C4-2B (cell line): ENCODE measurements around the gene PCSK5.
"Not testable (repeated sequence)": the region's sequence is repeated elsewhere in the genome, so short reads cannot be mapped to it uniquely, and the experiment has no call there.

Experiments
- H3K27ac ChIP-seq: fragments of 450-650 bp; 2 replicates; pipeline ENCODE4 v1.5.1; 2017
- ZFX ChIP-seq: fragments of 450-650 bp; IDR thresholded peaks from 2 replicates; pipeline ENCODE4 v1.6.1; 2017
- TF ChIP-seq, protein P1 (sequence below): fragments of 450-650 bp; conservative IDR thresholded peaks from 2 replicates; pipeline ENCODE4 v1.5.1; 2017; ENCODE audit warnings: mild to moderate bottlenecking

PCSK5 gene

DNA sequence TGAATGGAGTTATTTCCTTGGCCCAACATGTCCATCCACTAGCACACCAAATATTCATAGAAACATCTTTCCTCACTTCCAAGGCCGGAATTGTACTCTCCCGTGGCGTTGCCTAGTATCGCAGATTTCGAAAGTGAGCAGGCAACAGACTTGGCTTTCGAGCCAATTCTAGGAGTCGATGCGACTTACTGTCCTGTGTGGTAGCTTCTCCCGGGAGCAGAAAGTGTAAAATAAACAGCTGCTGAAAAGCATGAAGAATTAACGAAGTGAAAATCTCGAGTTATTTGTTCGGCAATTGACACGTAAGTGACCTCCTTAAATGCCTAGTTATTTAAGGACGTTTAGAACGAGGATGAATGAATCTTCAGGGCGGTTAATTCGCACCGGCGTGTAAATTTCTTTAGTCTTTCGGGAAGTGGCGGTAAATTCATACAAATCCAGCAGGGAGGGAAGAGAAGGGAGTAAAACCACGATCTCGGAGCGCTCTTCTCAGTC lies 449 bp upstream of the PCSK5 start:
- H3K27ac ChIP-seq, result no peak overlapping the region
- TF ChIP-seq, protein P1, sequence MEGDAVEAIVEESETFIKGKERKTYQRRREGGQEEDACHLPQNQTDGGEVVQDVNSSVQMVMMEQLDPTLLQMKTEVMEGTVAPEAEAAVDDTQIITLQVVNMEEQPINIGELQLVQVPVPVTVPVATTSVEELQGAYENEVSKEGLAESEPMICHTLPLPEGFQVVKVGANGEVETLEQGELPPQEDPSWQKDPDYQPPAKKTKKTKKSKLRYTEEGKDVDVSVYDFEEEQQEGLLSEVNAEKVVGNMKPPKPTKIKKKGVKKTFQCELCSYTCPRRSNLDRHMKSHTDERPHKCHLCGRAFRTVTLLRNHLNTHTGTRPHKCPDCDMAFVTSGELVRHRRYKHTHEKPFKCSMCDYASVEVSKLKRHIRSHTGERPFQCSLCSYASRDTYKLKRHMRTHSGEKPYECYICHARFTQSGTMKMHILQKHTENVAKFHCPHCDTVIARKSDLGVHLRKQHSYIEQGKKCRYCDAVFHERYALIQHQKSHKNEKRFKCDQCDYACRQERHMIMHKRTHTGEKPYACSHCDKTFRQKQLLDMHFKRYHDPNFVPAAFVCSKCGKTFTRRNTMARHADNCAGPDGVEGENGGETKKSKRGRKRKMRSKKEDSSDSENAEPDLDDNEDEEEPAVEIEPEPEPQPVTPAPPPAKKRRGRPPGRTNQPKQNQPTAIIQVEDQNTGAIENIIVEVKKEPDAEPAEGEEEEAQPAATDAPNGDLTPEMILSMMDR, result no peak
- no peak for TF ChIP-seq ZFX

DNA sequence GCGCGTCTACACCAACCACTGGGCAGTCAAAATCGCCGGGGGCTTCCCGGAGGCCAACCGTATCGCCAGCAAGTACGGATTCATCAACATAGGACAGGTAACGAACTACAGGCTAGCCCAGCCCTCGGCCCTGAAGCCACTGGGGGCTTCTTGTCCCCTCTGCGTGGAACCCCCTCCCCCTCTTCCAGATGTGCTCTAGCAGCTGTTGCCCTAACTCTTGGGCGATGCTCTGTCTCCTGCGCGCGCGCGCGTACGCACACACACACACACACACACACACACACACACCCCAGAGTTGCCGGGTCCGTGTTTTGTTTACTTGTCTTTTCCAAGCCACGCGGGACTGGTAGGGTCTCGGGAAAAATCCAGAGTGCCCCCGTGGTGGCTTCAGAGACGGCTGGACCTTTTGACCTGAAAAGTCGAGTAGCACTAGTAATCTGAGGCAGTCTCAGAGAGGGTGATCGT lies 836 bp downstream of the PCSK5 start:
- TF ChIP-seq ZFX, result no peak
- TF ChIP-seq, protein P1, result no peak
- no peak overlapping the region for H3K27ac ChIP-seq

DNA sequence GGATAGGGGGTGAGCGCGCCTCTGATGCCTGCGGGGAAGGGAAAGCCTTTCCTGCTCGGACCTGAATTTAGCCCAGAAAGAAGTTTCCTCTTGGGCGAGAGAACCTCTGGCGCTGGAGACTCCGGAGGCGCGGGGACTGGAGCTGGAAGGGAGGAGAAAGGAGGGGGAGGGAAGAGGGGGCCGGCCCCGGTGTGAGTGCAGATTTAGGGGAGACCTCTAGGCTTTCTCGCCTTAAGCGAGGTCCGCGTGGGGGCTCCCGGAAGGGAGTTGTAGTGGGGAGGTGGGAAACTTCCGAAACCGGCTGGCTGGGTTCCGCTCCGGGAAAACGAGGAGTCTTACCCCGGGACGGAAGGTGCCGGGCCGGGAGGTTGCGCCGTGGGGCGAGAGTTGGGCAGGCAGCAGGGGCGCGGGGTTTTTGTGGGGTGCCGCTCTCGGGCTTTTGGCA lies 1.3 kb downstream of the PCSK5 start:
- H3K27ac ChIP-seq, result no peak overlapping the region
- TF ChIP-seq ZFX, result no peak

DNA sequence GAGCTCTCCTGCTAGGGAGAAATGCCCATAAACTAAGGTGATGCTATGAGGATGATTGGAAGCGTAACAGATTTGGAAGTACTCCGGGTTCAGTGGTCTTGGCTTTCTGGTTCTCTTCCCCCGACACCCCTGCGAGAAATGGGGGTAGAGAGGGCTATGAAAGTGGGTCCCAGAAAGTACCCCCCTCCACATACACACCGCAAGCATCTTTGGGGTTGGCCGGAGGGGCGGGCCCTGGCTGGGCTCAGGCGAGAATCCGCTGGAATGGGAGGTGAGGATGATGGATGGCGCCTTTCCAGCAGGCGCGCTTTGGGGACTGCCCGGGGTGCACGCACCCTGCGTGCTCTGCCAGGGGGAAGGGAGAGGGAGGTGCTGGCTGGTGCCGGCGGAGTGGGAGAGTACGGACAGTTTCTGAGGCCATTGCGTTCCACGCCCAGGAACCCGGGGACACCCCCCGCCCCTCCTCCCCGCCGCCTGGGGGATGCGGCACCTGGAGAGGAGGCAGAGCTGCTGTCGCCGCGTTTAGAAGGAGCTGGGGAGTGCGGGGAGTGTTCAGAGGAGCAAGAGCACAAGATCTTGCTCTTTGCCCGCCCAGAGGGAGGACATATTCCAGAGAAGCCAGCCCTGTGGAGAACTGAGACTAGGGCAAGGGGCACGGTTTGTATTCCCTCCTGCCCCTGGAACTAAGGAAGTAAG lies 1.9 kb downstream of the PCSK5 start:
- TF ChIP-seq, protein P1, result no peak
- TF ChIP-seq ZFX, result no peak

DNA sequence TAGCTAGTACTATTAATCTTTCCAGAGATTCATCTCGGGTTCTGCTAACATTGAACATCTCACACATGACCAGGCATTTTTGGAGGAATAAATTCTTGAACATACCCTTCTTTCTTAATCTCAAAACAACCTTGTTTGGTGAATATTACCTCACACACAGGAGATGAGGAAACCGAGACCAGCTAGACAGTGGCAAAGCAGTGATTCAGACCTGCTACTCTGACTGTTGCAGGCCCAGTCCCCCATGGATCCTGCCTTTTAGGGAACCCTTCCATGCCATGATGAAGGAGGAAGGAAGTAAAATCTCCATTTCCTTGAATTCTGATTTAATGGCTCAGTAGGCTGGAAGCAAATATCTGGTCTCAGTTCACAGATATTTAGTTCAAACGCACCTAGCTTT lies 2.6 kb downstream of the PCSK5 start:
- no peak overlapping the region for H3K27ac ChIP-seq
- TF ChIP-seq, protein P1, result no peak
- no peak for TF ChIP-seq ZFX

More for the DNA sequence above, 1.9 kb downstream of the PCSK5 start:
- no peak overlapping the region for H3K27ac ChIP-seq

DNA sequence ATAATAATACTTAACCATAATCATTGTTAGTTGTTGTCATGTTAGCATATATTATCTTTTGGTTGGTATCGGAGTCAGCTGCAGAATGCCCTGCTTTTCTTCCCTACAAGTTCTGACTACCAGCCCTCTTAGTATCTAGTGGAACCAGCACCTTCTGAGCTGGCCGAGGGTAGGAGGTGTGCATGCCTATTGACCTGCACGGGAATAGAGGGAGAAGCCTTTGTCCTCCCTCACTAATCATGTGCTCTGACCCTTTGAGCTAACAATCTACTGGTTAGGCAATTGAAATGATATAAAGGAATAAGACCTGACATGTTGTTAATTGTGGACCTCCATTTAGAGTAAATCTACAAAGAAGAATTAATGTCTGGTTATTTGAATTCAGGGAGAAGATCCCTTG lies 4.1 kb downstream of the PCSK5 start:
- TF ChIP-seq, protein P1, result no peak
- TF ChIP-seq ZFX, result no peak
- no peak overlapping the region for H3K27ac ChIP-seq

DNA sequence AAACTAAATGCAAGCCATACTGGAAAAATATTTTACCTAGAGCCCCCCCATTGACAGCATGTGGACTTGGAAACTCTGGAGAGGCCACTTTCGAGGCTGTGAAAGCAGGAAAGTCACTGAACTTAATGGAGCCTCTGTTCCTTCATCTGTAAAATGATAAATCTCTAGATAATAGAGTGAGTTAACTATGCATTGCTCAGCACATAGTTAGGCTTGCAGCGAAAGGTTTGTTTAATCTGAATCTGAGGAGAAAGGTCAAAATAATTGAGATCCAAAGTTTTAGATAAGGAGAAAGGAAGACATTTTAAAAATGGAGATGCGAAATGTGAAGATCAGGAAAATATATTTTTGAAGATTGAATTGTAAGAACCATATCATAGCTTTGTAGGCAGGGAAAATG lies 4.6 kb downstream of the PCSK5 start:
- TF ChIP-seq ZFX, result no peak
- TF ChIP-seq, protein P1, result no peak
- no peak overlapping the region for H3K27ac ChIP-seq

DNA sequence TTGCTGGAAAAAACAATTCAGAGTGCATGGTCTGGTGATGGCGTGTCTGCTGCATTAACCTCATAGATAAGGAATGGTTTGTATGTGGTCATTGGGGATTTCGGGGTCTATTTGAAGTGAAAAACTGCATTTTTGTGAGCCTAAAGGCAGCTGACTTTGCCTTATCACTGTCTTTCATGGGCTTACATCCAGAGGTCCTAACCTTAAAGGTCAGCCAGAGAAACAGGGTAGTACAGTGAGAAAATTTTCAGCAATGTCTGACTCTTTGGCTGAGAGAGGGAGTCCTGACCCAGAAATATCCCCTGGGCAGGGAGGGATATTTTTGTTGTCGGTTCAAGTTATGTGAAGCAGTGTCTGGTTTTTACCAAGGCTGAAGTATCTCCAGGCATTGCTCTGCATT lies 5.7 kb downstream of the PCSK5 start:
- no peak for TF ChIP-seq ZFX
- TF ChIP-seq, protein P1, result no peak
- no peak overlapping the region for H3K27ac ChIP-seq

DNA sequence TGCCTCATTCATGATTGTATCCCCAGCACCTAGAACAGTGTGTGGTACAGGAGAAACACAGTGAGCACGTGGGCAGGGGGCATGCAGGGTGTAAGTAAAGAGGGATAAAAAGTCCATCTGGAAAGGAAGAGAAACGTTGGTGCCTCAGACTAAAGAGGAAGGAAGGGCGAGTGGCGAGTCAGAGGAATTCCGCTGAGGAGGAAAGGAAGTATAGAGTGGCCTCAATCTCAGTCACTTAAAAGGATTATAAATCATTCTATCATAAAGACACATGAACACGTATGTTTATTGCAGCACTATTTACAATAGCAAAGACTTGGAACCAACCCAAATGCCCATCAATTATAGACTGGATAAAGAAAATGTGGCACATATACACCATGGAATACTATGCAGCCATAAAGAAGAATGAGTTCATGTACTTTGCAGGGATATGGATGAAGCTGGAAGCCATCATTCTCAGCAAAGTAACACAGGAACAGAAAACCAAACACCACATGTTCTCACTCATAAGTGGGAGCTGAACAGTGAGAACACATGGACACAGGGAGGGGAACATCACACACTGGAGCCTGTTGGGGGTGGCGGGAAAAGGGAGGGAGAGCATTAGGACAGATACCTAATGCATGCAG lies 10.5 kb downstream of the PCSK5 start:
- not testable (repeated sequence) for H3K27ac ChIP-seq
